Endometrium (tissue), 2 donors: ENCODE data around the gene GDF10.

Experiments used
- FAIRE-seq: peaks from 2 replicates; lab custom pipeline; 2012; peaks lifted over from hg19 to GRCh38; lab: Jason Lieb, UNC
- donor health status: control.
- donor health status: control.

Gene GDF10, protein sequence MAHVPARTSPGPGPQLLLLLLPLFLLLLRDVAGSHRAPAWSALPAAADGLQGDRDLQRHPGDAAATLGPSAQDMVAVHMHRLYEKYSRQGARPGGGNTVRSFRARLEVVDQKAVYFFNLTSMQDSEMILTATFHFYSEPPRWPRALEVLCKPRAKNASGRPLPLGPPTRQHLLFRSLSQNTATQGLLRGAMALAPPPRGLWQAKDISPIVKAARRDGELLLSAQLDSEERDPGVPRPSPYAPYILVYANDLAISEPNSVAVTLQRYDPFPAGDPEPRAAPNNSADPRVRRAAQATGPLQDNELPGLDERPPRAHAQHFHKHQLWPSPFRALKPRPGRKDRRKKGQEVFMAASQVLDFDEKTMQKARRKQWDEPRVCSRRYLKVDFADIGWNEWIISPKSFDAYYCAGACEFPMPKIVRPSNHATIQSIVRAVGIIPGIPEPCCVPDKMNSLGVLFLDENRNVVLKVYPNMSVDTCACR

DNA sequence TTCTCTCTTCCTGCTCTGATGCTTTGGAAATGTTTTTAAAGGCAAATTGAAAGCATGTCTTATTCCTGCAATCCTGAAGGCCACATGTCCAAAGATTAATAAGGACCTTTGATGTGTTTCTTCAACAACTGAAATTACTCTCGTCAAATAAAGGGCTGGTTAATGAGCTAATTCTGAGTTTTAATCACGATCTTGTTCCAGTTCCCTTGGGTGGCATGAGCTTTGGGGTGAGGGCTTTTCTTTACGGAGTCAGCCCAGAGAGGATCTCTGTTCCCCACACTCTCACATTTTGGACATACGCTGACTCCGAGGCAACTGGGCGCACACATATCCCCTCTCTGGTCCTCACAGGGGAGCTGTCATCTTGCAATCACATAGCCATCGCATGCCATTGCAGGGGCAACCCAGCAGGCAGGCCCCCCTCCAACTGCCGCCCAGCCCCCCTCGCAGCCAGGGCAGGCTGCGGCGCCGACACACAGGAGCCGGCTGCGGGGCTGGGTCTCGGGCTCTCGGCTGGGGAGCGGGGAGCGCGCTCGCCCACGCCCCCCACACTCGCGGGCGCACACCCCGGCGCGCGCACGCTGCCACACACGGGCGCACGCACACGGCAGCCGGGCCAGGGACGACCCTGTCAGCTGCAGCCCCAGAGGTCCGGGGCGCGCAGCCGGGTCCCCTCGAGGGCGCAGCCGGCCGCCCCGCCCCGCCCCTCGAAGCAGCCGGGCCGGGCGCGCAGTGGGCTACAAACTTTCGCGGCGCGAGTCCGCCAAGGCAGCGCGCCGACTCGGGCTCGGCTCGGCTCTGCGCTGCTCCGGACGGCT, at the start of gene GDF10:
Gene GDF10 (plus strand): TSS at position 587 of the 818 bp plus-strand sequence. CDS start 455 bp downstream, outside the sequence.
- no peak for FAIRE-seq

GRCh38 chr10:47252093-47252780, 47.8 kb upstream of the GDF10 start:
- no peak for FAIRE-seq

DNA sequence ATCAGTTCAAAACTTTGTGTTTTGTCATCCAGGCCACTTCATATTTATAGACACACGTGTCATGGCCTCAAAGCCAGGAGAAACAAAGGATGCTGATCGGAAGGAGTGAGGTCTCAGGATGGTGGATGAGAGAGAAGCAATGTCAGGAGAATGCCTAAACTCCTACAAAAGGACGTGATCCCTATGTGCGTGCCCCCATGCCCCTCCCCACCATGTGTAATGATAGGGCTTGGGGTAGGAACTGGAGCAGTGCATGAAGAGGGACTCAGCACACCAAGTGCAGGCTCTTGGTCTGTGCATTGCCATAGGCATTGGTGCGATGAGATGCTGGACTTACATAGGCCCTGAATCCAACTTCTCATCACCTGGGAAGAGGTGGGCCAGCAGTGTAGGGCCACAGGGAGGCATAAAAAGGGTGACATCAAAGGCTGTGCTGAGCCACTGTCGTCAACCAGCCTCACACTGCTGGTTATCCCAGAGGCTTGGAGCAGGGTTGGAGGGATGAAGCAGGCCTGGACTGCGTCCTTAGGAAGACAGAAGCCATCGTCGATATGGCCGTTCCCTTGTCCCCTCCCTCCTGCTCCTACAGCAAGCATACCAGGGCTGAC, 46.9 kb upstream of the GDF10 start:
- FAIRE-seq: no peak

DNA sequence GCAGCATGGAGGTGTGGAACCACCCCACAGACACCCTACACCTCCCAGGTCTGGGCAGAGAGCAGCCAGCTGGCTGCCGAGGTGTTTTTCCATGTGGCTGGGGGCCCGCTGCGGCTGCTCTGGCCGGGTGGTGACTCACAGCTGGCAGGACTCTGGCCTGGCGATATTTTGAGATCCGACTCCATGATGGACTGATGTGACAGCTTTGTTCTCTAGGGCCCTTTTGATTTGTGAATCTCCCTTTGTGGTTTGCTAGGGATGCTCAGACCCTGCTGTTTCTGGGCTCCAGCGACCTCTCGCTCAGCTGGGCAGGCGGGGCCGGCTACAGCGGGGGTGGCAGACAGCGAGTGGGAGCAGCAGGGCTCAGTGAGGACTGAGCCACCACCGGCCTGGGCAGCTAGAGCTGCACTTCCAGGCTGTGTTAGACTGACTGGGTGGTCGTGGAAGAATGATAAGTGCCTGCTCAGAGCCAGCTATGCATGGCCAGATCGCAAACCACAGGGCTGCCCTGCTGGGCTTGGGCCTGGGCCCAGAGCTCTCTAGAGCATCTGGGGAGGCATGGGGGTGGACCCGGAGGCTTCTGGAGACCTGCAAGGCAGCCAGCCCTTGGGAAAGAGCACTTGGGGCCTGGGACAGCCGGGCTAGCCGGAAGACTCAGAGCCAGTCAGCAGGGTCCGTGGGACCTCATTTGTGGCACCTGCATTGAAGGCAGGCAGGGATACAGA, 46.2 kb upstream of the GDF10 start:
- FAIRE-seq: no peak

GRCh38 chr10:47254611-47255010, 45.4 kb upstream of the GDF10 start:
- no peak for FAIRE-seq

DNA sequence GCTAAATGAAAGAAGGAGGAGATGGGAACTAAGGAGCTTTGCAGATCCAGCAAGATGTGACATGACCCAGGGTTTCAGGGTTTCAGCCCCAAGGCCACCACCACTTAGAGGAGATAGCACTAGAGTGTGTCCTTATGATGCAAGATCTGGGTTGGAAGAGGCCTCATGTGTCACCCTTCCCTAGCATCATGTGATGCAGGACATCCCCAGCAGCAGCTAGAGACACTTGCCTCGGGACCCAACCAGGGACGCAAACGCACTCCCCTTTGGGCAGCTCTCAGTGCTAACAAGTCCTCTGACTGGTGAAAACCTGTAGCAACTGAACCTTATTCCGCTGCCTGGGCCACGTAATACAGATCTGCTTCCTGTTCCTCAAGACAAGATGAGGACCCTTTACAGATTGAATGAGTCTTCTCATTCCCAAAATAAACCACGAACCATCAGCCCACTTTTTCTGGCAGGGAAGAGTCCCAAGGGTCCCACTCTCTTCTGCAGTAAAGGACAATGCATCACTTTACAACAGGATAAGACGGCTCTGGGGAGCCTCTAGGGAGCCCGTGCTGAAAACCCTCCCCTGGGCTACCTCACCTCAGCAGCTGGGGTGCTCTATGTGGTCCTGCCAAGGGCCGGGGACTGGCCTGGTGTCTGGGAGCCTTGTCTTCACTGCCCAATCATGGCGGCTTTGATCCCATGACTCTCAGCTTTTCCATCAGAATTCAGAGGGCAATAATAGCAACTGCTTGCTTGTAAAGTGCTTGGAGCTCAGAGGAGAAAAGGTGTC, 44.8 kb upstream of the GDF10 start:
- FAIRE-seq: no peak

DNA sequence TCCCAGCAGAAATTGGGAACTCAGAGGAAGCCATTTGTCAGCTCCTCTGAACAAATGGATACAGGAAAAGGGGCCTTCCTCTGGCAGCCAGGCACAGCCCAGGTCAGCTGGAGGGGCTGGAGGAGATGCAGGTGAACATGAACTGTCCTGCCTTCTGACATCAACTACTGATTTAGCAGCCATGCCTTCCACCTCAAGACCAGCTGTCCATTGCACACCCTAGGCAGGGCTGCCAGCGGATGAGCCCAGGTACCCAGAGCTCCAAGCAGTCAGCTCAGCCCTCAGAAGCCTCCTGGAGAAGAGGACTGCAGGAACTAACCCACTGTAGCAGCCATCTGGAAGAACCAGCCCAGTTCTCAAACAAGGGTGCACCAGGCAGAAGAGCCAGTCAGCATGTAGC, 44.1 kb upstream of the GDF10 start:
- FAIRE-seq: no peak

DNA sequence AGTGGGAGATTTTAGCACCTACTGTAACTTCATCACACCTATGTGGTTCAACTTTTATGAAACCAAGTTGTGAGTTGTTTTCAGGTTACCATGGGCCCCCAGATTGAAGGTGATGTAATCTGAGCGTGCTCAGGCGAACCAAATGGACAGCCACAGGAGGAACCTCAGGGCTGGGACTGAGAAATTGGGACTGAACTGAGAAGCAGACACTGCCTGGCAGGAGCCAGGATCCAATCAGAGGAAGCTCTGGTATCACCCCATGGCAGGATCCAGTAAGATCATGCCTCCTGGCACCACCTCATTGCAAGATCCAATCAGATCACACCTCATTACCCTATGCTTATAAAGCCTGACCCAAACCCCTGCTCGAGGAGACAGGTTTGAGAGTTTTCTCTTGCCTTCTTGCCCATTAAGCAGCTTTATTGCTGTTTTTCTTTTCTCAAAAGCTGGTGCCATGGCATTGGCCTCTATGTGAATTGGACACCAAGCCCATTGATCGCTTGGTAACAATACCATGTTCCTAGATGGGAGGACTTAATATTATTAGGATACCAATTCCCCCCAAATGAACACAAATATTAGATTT, 43.2 kb upstream of the GDF10 start:
- no peak for FAIRE-seq

DNA sequence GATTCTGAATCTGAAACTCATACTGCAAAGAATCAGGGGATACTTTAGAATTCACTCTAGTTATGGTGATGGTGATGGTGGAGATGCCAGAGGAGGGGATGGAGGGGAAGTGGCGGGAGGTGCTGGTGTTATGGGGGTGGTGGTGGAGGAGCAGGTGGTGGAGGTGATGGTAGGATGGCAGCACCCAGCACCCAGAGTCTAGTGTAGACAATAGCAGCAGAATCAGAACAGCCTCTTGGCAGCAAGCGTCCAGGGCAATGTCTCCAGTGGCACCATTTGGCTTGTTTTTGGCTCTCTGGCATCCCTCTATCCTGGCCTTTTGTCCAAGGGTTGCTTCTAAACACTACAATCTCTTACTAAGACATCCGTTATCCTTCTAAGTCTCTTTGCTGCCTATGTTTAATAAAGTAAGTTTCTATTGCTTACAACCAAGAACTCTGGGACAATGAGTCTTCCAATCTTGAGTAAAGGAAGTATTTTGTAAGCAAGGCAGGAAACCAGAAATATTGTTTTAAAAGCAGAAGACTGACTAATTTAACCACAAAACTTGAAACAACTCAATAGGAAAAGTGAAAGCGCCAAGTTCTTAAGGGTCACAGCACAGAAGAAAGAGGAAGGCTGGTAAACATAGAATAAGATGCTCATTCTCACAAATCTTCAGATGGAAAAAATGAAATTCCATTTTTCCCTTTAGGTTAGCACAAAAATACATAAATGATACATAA, 42.4 kb upstream of the GDF10 start:
- no peak for FAIRE-seq

- FAIRE-seq: no peak
Measured at GRCh38 chr10:47258921-47259320, 41.1 kb upstream of the GDF10 start.

GRCh38 chr10:47259466-47259865, 40.5 kb upstream of the GDF10 start:
- no peak for FAIRE-seq

DNA sequence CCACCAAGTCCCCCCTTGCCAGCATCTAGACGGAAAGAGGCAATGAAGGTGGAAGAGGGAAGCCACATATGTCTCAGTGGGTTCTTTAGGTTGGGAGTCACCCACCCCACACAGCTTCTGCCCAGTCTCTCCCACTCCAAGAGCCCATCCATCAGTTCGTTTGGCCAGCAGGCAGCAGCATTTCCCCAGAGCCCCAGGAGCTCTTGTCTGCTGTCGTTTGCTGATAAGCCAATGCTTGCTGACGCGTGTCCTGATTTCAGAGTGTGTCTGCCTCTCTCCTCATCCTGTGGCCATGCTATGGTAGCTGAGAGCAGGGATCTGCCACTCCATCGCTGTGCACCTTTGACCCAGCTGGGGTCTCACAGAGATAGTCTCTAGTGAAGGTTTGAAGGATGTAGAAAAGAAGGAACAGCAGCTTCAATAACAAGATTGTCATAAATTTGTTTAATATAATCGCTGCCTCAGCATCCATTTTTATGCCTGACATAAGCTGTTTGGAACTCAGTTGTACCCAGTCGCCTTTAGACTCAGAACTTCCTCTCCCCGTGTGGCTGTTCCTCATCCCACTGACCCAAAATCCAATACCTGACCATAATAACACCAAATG, 39.4 kb upstream of the GDF10 start:
- FAIRE-seq: no peak

DNA sequence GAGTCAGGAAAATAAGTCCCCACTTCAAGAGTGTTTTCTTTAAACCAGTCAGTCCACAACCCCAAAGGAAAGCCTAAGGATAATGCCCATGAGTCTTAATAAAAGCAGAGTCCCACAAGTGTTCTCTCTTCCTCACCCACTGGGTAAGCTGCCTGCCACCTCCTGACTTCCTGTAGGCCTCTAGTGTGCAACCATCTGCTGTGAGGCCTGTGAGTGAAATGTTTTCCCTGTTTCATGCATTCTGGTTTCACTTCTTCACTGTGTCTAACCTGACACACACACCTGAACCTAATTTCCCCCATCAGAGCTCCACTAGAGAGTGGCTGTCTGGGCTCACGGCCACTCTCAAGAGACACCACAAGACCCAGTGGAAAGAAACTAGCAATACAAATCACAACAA, 38.9 kb upstream of the GDF10 start:
- FAIRE-seq: no peak

GRCh38 chr10:47261556-47261955, 38.4 kb upstream of the GDF10 start:
- FAIRE-seq: no peak

DNA sequence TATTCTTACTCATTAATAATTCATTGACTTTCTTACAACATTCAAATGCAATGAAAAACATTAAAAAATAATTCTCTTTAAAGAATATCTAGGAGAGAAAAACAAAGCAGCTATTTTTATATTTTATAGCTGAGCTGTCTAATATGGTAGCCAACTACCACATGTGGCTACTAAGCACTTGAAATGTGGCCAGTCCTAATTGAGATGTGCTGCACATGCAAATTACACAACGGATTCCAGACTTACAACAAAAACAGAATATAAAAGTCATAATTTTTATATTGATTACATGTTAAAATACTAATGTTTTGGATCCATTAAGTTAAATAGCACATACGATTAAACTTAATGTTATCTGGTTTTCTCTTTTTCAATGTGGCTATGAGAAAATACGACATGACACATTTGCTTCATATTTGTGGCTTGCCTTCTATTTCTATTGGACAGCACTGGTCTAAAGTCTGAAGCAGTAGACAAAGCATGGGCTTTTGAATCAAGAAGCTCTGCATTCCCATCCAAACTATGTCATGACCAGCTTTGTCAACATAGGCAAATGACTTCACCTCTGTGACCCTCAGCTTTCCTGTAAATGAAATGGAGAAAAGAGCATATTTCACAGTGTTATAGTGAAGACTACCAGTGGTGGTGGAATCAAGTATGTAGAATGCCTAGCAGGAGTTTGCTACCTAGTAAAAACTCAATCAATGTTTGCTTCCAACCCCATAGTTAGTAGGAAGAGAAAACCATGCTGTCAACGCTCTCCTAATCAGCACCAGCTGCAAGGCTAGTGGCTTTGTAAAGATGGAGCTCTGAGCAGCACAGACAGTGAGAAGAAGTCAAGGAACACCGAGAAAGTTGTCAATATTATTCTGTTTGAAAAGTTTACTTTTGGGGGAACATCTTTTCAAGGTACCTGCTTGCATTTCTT, 37.1 kb upstream of the GDF10 start:
- FAIRE-seq: no peak

GRCh38 chr10:47264797-47265281, 35.2 kb upstream of the GDF10 start:
- FAIRE-seq: no peak

GRCh38 chr10:47266602-47267001, 33.4 kb upstream of the GDF10 start:
- FAIRE-seq: no peak

DNA sequence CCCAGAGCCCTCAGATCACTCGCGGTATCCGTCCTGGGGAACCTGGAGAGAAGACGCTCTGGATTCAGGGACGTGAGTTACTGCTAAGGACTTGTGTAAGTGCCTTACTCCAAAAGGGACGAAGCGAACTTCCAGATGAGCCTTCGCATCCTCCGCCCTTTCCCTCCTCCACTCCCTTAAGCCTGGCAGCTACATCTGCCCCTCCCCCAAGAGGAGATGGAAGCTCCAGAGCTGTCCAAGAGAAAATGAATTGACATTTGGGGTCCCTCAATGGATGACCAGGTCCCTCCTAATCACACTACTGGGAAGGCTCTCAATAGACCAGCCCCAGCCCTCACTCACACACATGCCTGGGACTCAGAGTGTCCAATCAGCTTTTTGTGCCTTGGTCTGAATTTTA, 31.3 kb upstream of the GDF10 start:
- no peak for FAIRE-seq
